Neural progenitor cell (in vitro differentiated cells): ENCODE data around the gene TLCD5. TPM values are rescaled to one million over a fixed set of nuclear protein-coding genes. Genes with fewer than 3 reads are reported as not detected.

ENCODE experiments used
- DNase-seq: peaks from one replicate; pipeline ENCODE4 v3.0.0-alpha.2; 2016; ENCODE audit warnings: low spot score
- H2AFZ ChIP-seq: fragments of 200-600 bp; sonication (generic); replicated peaks from 2 replicates; pipeline ENCODE4 v1.6.1; 2016; ENCODE audit warnings: antibody characterized with exemption
- H3F3A ChIP-seq: fragments of 200-600 bp; sonication (generic); 2 replicates; pipeline ENCODE4 v1.6.1; 2016; ENCODE audit warnings: antibody characterized with exemption, low read depth
- H3K27ac ChIP-seq: fragments of 200-600 bp; sonication (generic); 2 replicates; pipeline ENCODE4 v1.5.1; 2016; ENCODE audit warnings: mild to moderate bottlenecking
- H3K27me3 ChIP-seq: fragments of 200-600 bp; sonication (generic); 2 replicates; pipeline ENCODE4 v1.6.1; 2016; ENCODE audit warnings: mild to moderate bottlenecking, moderate library complexity
- H3K36me3 ChIP-seq: fragments of 200-600 bp; sonication (generic); 2 replicates; pipeline ENCODE4 v1.5.1; 2016
- H3K4me1 ChIP-seq: fragments of 200-600 bp; sonication (generic); 2 replicates; pipeline ENCODE4 v1.6.1; 2016; ENCODE audit warnings: mixed run types
- H3K4me2 ChIP-seq: fragments of 200-600 bp; sonication (generic); 2 replicates; pipeline ENCODE4 v1.6.1; 2016
- H3K4me3 ChIP-seq: fragments of 200-600 bp; sonication (generic); 2 replicates; pipeline ENCODE4 v1.5.1; 2016
- H3K79me2 ChIP-seq: fragments of 200-600 bp; sonication (generic); 2 replicates; pipeline ENCODE4 v1.6.1; 2016; ENCODE audit warnings: low read depth
- H3K9ac ChIP-seq: fragments of 200-600 bp; sonication (generic); 2 replicates; pipeline ENCODE4 v1.6.1; 2016
- H3K9me3 ChIP-seq: fragments of 200-600 bp; sonication (generic); 2 replicates; pipeline ENCODE4 v1.5.1; 2016; ENCODE audit warnings: low read depth
- H4K20me1 ChIP-seq: fragments of 200-600 bp; sonication (generic); 2 replicates; pipeline ENCODE4 v1.6.1; 2016; ENCODE audit warnings: low read depth
- H3K27ac Mint-ChIP-seq: 3 replicates; pipeline ENCODE4 v1.8.0; 2021; ENCODE audit warnings: mixed read lengths
- H3K27me3 Mint-ChIP-seq: 2 replicates; pipeline ENCODE4 v1.8.0; 2022; ENCODE audit warnings: low read depth, mild to moderate bottlenecking, inconsistent platforms, moderate library complexity, mixed read lengths; ENCODE audit not compliant: insufficient read depth
- H3K36me3 Mint-ChIP-seq: 3 replicates; pipeline ENCODE4 v1.8.0; 2021; ENCODE audit warnings: mixed read lengths
- H3K4me1 Mint-ChIP-seq: 3 replicates; pipeline ENCODE4 v1.8.0; 2021; ENCODE audit warnings: mixed read lengths
- H3K4me3 Mint-ChIP-seq: 3 replicates; pipeline ENCODE4 v1.8.0; 2021; ENCODE audit warnings: mild to moderate bottlenecking, moderate library complexity, mixed read lengths
- H3K9me3 Mint-ChIP-seq: 3 replicates; pipeline ENCODE4 v1.8.0; 2020; ENCODE audit warnings: mixed read lengths
- CTCF ChIP-seq: fragments of 200-600 bp; sonication (generic); IDR thresholded peaks from 2 replicates; pipeline ENCODE4 v1.5.1; 2017; ENCODE audit warnings: antibody characterized with exemption, mild to moderate bottlenecking
- EZH2 ChIP-seq: fragments of 200-600 bp; sonication (generic); IDR thresholded peaks from 2 replicates; pipeline ENCODE4 v1.6.1; 2017; ENCODE audit warnings: antibody characterized with exemption, mild to moderate bottlenecking, moderate library complexity
- EZH2phosphoT487 ChIP-seq: fragments of 200-600 bp; sonication (generic); IDR thresholded peaks from 2 replicates; pipeline ENCODE4 v1.6.1; 2017; ENCODE audit warnings: antibody characterized with exemption
- total RNA-seq: library from RNA; depleted of rRNA; stranded (reverse); fragments of >200 nt; gene quantifications from 2 replicates; pipeline ENCODE4 v1.2.3, GENCODE V29; 2015; ENCODE audit warnings: low replicate concordance

The TLCD5 gene
- total RNA-seq, 1 donor from 2014 or later, result 32.2 TPM

DNA sequence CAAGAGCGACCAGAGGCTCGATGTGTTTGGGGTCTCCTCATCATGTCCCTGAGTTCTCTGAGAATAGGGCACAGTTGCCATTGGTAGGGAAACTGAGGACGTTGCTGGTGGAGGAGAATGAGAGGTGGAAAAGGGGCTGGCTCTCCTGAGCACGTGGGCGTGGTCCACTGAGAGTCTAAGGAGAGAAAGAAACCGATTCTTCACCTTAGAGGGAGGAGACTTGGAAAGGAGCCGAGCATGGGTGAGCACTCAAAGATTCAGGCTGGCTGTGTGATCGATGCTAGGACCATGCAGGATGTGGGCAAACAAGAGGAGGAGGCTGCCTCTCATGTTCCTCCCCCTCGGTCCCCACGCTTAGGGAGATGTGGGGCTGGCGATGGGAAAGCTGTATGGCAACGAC, 19.8 kb upstream of the TLCD5 start:
- peaks cover 11% of the 10 kb centered on the region for H3K4me1 ChIP-seq
- no peak overlapping the region for H3K4me3 Mint-ChIP-seq
- no peak overlapping the region for H3K4me3 ChIP-seq
- H3K4me1 Mint-ChIP-seq, result peaks cover 7% of the 10 kb centered on the region
- peaks cover 5% of the 10 kb centered on the region for H3K27me3 Mint-ChIP-seq
- no peaks in the 10 kb centered on the region for H3K79me2 ChIP-seq
- no peak overlapping the region for H3K4me2 ChIP-seq
- no peak overlapping the region for H3K27ac ChIP-seq
- no peaks in the 10 kb centered on the region for H3K9me3 Mint-ChIP-seq
- TF ChIP-seq CTCF (no peak), EZH2phosphoT487 (no peak), EZH2 (no peak)
- no peaks in the 10 kb centered on the region for H4K20me1 ChIP-seq
- no peak overlapping the region for H3K27ac Mint-ChIP-seq
- H3K9ac ChIP-seq, result no peak overlapping the region
- H3K36me3 ChIP-seq, result no peaks in the 10 kb centered on the region
- no peaks in the 10 kb centered on the region for H3K9me3 ChIP-seq
- no peak overlapping the region for H2AFZ ChIP-seq
- no peaks in the 10 kb centered on the region for H3K27me3 ChIP-seq
- no peaks in the 10 kb centered on the region for H3F3A ChIP-seq
- no peaks in the 10 kb centered on the region for H3K36me3 Mint-ChIP-seq
- no peak for DNase-seq

- H3K27ac Mint-ChIP-seq, result no peak overlapping the region
- peak; percentile 34 for DNase-seq
- Histone ChIP-seq H3K4me1 (peaks cover 11% of the 10 kb centered on the region), H3K4me3 (no peak overlapping the region), H3K9me3 (no peaks in the 10 kb centered on the region), H3K27me3 (no peaks in the 10 kb centered on the region), H2AFZ (no peak overlapping the region), H4K20me1 (no peaks in the 10 kb centered on the region), H3F3A (no peaks in the 10 kb centered on the region), H3K79me2 (no peaks in the 10 kb centered on the region), H3K9ac (no peak overlapping the region), H3K27ac (no peak overlapping the region), H3K4me2 (no peak overlapping the region), H3K36me3 (no peaks in the 10 kb centered on the region)
- H3K27me3 Mint-ChIP-seq, result peaks cover 5% of the 10 kb centered on the region
- H3K4me1 Mint-ChIP-seq, result peaks cover 7% of the 10 kb centered on the region
- no peaks in the 10 kb centered on the region for H3K36me3 Mint-ChIP-seq
- TF ChIP-seq EZH2phosphoT487 (no peak), CTCF (peak; percentile 41)
- no peak overlapping the region for H3K4me3 Mint-ChIP-seq
- no peaks in the 10 kb centered on the region for H3K9me3 Mint-ChIP-seq
Measured at GRCh38 chr11:120306519-120307242, 18.4 kb upstream of the TLCD5 start.

DNA sequence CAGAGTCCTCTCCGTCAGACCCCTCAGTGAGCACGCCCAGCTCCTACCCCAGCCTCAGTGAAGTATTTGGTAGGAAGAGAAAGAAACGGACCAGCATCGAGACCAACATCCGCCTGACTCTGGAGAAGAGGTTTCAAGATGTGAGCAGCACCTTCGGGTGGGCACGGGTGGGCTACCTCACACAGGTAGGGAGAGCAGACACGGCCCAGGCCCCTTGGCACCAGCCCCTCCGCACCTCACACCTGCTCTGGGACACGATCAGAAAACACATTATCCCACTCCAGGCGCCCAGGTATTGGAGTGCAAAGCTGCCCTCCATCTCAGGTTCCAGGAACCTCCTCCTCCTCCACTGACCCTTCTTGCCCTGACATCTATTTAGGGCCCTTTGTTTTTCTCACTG, 17.6 kb upstream of the TLCD5 start:
- no peaks in the 10 kb centered on the region for H4K20me1 ChIP-seq
- no peak overlapping the region for H3K4me2 ChIP-seq
- no peak overlapping the region for H3K9ac ChIP-seq
- H3K79me2 ChIP-seq, result no peaks in the 10 kb centered on the region
- no peaks in the 10 kb centered on the region for H3K9me3 Mint-ChIP-seq
- no peak overlapping the region for H3K4me3 Mint-ChIP-seq
- no peak overlapping the region for H3K4me3 ChIP-seq
- no peak overlapping the region for H3K27ac ChIP-seq
- DNase-seq, result no peak
- peaks cover 7% of the 10 kb centered on the region for H3K4me1 Mint-ChIP-seq
- peaks cover 11% of the 10 kb centered on the region for H3K4me1 ChIP-seq
- H2AFZ ChIP-seq, result no peak overlapping the region
- no peaks in the 10 kb centered on the region for H3F3A ChIP-seq
- H3K36me3 Mint-ChIP-seq, result no peaks in the 10 kb centered on the region
- no peaks in the 10 kb centered on the region for H3K27me3 ChIP-seq
- no peaks in the 10 kb centered on the region for H3K9me3 ChIP-seq
- peaks cover 5% of the 10 kb centered on the region for H3K27me3 Mint-ChIP-seq
- H3K36me3 ChIP-seq, result no peaks in the 10 kb centered on the region
- TF ChIP-seq EZH2 (no peak), CTCF (no peak), EZH2phosphoT487 (no peak)
- H3K27ac Mint-ChIP-seq, result no peak overlapping the region
